ENCODE results near the gene AJAP1.

AJAP1 gene

DNA sequence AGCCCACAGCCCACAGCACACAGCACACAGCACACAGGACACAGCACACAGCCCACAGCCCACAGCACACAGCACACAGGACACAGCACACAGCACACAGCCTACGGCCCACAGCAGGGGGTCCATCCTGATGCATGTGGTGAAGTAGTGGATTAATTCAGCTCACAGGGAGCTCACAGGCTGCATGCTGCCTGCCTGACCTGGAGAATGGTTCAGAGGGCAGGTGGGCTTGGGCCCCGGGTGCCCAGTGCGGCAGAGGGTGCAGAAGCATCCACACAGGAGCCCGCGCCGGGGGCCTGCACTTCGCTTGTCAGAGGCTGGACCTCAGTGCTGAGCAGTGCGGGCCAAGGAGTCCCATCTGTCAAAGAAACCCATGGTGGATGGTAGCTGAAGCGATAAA, 21.1 kb upstream of the AJAP1 start:
- no peak for DNase-seq

DNA sequence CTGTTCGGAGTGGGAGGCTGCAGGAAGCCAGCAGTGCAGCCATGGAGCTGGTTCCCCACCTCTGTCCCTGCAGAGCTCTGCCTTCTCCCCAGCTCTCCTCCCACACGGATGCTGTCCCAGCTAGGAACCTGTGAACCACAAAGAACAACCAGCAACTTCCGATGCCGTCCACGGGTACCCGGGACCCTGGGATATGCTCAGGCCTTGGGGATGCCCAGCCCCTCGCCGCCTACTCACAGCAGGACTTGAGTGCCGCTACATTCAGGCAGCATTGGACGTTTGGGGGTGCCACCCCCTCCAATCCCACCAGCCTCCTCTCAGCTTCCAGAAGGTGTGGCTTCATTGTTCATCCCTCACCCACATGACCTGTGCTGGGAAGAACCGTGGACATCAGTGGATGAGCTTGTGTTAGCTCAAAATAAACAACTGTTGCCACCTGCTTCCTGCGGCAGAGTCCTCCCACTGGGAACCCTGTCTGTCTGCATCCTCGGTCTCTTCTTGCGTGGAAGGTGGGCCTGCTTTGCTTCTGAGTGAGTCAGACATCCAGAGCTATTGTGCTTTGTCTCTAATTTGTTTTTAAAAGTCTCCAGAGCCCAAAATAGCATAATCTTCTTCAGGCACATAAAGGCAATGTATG, 20.1 kb upstream of the AJAP1 start:
- DNase-seq: no peak

DNA sequence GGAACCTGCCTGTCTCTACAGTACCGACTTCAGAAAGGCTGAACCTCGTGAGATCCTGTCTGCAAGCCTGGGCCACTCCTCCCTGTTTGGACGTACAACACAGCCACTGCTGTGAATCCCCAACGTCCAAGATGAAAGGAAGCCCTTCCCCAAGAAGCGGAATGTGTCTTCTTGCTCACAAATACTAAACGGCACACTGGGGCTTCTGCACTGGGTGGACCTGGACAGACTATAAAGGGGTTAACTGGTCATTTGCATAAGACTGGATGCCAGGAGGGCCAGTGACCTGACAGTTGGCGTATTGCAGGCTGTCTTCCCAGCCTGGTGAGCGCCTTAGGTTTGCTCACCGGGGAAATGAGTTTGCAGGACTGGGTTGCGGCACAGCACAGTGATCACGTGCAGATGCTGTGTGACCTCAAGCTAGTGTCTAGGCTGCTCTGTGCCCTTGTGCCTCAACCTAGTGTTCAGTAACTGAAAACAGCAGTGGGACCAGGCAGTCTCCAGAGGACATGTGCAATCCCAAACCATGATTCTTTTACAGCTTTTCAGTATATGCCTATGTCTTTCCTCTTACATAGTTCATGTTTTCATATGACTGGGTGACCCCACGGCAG, 19.5 kb upstream of the AJAP1 start:
- no peak for DNase-seq

DNA sequence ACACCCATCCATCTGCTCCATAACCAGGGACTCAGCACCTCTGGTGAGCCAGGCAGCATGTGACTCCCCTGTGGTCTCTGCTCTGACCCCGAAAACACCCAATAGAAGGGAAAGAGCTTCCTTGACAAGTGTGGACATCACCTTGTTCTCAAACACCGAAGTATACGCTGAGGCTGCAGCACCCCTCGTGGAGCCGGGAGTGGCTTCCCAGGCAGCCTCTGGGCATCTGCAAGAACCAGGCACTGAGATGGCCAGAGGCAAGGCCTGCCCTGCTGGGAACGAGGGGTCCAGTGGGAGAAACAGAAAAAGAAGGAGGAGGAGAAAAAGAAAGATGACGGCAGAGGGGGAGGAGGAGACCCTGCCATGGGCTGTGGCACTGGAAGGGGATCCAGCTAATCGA, 18.2 kb upstream of the AJAP1 start:
- DNase-seq: no peak

GRCh38 chr1:4636644-4637380, 17.6 kb upstream of the AJAP1 start:
- DNase-seq: no peak

GRCh38 chr1:4637616-4638344, 16.6 kb upstream of the AJAP1 start:
- no peak for DNase-seq

DNA sequence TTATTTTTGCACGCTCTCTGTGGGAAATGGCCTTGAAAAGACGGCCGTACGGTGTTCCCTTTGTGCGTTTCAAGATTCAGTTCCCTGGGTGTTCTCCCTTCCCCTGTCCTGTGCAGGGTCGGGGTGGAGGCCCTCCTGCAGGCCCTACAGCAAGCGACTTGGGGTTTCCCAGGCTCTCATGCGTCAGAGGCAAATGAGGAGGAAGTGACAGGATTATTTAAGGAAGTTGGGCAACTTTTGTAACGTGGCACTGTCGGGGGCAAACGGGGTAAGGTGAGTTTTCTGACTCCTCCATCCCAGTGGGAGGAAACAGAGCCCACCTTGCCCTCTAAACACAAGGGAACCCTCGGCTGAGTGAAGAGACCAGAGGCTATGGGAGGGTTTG, 16.1 kb upstream of the AJAP1 start:
- no peak for DNase-seq

GRCh38 chr1:4640931-4641330, 13.5 kb upstream of the AJAP1 start:
- no peak for DNase-seq

GRCh38 chr1:4647391-4647790, 7.0 kb upstream of the AJAP1 start:
- no peak for DNase-seq

- DNase-seq: no peak
Observed at GRCh38 chr1:4648657-4649056, 5.8 kb upstream of the AJAP1 start.

DNA sequence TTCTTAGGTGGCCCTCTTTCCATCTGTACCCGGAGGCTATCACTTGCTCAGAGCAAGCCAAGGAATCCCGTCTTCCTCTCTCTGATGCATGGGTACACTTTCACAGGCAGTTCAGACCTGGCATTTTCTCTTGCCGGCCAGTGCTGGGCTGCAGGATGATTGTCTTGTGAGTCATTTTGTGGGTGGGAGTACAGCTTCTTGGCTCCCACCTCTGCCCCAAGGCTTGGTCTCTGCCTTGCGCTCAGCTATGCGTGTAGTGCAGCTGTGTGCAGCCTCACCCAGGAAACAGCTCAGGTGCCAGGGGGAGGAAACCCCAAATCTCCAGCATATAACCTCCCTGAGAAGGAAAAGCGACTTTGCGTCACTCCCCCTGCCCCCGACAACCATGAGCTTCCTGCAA, 3.9 kb upstream of the AJAP1 start:
- DNase-seq: no peak

DNA sequence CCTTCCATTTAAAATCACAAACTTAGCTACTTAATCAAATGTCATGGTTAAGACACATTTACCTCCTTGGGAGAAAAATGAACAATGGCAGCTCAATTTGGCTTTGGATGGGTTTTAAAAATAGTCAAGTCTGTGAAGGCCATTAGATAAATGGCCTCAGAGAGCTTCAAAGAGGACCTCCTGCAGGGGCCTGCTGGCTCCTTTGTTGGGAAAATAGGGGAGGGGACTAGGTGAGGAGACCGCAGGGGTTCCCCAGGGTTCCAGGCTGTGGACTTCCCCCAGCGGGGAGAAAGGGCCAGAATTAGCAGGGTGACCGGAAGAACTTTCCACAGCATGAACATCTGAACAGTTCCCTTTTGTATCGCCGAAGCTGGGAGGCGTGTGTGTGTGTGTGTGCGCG, 3.4 kb upstream of the AJAP1 start:
- peak; percentile 21 for DNase-seq

DNA sequence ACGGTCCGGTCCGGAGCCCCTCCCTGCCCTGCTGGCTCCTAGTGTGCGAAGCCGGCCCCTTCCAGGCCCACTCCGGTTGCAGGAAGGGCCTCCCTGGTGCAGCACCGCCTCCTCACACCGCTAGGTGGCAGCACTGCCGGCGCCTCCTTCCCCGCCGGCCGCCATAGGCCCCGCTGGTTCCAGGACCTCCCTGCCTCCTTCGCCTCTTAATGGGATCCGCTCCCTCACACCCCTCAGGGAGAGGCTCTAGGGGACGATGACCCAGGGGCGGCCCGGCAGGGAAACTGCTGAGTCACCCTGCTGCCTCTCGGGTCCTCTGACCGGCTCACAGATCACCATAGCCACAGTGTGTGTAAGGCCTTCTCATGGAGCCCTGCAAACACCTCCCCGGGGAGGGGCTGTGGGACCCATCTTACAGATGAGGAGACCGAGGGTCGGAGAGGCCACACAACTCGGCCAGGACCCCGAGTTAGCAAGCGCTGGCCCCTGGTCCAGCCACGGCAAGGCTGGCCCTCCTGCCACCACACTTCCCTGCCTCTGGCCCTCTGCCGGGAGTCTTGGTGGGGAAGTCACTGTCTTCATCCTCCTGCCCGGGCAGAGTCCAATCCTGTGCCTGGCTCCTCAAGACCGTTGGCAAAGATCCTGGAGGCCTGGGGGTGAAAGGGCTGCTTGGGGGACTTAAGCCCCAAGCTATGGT, 1.6 kb upstream of the AJAP1 start:
- DNase-seq: peak; percentile 21

DNA sequence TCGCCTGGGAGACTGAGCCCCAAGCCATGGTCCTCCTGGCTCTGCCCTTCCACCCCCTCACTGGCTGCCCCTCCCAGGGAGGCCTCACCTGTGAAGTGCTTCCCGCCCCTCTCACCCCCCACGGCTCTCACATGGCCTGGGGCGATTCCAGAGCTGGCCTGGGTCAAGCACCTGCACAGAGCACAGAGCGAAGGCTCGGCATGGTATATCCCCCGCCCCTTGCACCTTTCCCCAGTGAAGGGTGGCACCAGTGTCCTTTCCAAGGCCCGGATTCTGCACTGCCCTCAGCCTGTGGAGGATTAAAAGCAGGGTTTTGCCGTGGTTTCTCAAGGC, 1.1 kb upstream of the AJAP1 start:
- DNase-seq: no peak

DNA sequence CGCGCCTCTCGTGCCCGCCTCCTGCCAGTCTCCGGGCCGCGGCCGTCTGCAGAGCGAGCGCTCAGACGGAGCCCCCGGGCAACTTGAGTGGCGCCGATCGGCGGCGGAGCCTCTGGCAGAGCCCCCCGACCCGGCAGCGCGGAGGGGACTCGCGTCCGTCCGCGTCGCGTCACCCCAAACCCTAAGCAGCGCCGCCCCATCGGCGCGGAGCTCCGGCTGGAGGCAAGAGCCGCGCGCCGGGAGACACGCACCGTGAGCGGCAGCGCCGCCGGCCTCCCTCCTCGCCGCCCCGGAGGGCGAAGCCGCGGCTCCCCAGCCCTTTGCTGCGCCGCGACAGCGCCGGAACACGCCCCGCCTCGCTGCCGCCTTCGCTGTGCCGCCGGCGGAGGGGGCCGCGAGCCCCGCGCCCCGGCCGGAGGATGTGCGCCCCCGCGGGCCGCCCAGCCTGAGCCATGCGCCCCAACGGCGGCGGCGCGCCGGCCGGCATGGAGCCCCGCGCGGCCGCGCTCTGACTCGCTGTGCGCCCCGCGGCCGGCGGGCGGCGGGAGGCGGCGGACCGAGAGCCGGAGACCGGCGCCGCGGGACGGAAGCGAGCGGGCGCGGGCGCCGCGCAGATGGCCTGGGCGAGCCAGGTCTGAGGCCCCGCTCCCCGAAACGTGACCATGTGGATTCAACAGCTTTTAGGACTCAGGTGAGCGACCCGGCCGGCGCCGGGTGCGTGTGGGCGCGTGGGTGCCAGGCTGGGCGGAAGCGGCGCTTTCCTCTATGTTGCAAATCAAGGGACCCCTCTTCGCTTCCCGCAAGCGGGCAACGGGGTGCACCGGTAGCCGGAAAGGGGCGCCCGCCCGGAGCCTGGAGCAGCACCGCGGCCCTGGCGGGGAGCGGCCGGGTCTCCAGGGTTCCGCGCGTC, 610 bp downstream of the AJAP1 start:
- DNase-seq: peak; percentile 34

- peak; percentile 86 for DNase-seq
Observed at GRCh38 chr1:4655674-4656532, 1.5 kb downstream of the AJAP1 start.

DNA sequence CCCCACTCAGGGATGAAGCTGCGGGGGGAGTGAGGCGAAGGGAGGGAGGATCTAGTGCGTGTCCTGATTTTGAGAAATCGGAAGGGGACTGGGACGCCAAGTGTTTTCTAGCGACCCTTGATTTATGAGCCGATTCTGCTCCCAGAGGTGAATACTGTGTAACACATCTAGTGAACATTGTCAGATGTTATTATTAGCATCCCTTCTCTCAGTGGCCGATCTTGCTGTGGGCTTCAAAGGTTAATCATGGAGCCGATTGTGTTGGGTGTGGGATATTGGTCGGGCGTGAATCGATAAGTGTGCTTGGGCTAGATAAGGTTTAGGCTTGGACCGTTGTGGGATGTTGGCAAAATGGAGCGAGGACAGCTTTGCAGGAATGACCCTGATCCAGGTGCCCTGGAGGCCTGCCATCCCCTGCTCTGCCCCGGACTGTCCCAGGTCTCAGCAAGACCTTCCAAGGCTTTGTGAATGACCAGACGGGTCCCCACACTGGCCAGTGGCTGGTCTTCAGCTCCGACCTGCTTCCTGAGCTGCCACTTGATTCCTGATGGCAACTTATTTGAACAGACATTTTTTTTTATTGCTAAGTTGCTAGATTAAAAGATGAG, 2.2 kb downstream of the AJAP1 start:
- DNase-seq: no peak

DNA sequence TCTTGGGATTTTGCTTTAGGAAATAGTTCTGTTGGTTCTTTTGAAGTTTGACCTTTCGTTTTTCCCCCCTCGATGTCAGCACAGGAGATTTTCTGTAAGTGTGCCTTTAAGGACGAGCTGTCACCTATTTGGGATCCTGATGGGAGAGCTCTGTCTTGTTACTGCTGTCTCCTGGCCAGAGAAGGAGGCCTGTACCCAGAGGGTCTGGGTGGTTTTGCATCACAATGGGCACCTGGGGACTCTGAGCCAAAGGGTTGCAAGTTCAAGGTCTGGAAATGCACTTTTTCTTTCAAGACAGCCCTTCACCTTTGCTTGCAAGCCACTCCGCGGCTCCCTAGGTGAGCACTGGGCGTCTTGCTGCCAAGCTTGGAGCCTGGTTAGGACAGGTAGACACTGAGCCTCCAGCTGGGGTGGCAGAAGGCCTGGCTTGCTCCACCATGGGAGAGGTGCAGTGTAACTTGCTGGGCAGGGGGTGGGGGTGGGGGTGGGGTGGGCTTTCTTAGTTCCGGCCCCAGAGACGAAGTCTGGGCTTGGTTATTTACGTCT, 2.9 kb downstream of the AJAP1 start:
- DNase-seq: no peak

DNA sequence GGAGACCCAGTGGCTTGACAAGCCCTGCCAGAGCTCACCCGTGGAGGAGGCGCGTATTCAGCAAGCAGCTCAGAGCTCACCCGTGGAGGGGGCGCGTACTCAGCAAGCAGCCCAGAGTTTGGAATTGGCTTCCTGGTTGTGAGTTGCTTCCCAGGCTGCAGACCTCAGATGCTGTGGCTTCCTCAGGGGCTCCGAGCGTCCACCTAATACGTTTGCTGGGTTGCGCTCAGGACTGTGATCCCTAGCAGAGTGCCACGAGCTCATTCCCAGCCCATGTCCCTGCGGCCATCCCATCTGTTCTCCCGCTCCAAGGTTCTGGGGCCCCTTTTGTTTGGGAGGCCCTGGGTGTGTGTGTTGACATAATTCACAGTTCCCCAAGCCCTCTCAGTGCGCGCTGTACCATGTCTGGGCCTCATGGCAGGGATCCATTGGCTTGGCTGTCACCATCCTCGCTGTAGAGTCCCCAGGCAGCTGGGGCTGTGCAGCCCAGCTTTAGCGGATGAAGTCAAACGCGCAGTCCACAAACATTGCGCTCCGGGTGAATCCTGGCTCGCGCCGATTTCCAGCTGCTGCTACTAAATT, 3.6 kb downstream of the AJAP1 start:
- peak; percentile 80 for DNase-seq
